ENCODE data around the gene PTBP2. TPM values are rescaled to one million over a fixed set of nuclear protein-coding genes. Genes with fewer than 3 reads are reported as not detected.

The PTBP2 gene
- total and polyA plus RNA-seq, 10 of the 15 experiments (the other 5 are each of a cell fraction or from before 2014, with no cell fraction given): 5.8 to 17.5 (median 11.1) TPM

DNA sequence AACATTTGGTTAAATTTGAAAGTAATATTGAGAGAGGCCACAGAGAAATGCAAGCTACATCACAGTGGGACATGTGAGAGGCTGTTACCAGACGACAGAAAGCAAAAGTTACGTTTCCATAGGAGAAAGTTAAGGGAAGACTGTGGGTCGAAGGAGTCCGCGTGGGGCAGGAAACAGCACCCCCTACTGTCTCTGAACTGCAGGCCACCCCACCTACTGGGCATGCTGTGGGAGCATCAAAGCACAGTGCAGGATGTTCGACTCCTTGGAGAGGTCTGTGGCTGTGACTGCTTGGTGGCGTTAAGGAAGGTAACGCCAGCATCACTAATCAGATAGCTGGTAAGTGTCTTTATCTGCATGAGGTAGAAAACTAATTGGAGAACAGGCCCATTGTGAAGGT is 123.9 kb downstream of the PTBP2 start:
- no peak overlapping the region for H3K27ac ChIP-seq (ENCODE audit: control insufficient read depth, insufficient read depth)
- H3K36me3 ChIP-seq (ENCODE audit: control insufficient read depth in 2 of 2, insufficient read depth in 2 of 2, low read length in 1 of 2): no peaks in the 10 kb centered on the region
- SMC1A ChIA-PET (ENCODE audit: uncharacterized antibody, unreplicated experiment): interaction anchor here (0.7 to 1.1 kb wide), 2 partner anchors 51 to 609 kb away, joined by 4 to 5 read pairs; no protein-coding TSS in a partner anchor
- H2AFZ ChIP-seq (ENCODE audit: control insufficient read depth, low read depth, low read length): 0 out of 2 replicates have a peak overlapping the region, but pooled peaks have one; percentile 8
- no peaks in the 10 kb centered on the region for H3K79me2 ChIP-seq (ENCODE audit: control insufficient read depth, insufficient read depth, low read length)
- FAIRE-seq (no peak), ATAC-seq (peak; percentile 97), DNase-seq (ENCODE audit: low read depth, low spot score) (no peak)
- H4K20me1 ChIP-seq (ENCODE audit: control insufficient read depth, insufficient read depth): no peaks in the 10 kb centered on the region
- H3K27me3 ChIP-seq (replicated peaks in 1 of 2; ENCODE audit: control insufficient read depth in 2 of 2, insufficient read depth in 2 of 2, low read length in 1 of 2): no peaks in the 10 kb centered on the region
- WGBS (ENCODE audit: insufficient coverage, insufficient replicate concordance, low lambda C conversion rate, missing lambda C conversion rate): 24% methylated on average over 8 of the region's 8 CpGs
- CTCF ChIA-PET: interaction anchor here (0.6 to 1.1 kb wide), 7 partner anchors 9 to 609 kb away, joined by 3 to 22 read pairs (median 4); no protein-coding TSS in a partner anchor
- no peak for TF ChIP-seq EGR1 (IDR thresholded peaks at IDR 0.05; ENCODE audit: borderline replicate concordance in 1 of 2, low read depth in 2 of 2, low read length in 2 of 2)
- TF ChIP-seq, protein P1, sequence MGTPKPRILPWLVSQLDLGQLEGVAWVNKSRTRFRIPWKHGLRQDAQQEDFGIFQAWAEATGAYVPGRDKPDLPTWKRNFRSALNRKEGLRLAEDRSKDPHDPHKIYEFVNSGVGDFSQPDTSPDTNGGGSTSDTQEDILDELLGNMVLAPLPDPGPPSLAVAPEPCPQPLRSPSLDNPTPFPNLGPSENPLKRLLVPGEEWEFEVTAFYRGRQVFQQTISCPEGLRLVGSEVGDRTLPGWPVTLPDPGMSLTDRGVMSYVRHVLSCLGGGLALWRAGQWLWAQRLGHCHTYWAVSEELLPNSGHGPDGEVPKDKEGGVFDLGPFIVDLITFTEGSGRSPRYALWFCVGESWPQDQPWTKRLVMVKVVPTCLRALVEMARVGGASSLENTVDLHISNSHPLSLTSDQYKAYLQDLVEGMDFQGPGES (IDR thresholded peaks at IDR 0.05): no peak
- TF ChIP-seq, protein P2, sequence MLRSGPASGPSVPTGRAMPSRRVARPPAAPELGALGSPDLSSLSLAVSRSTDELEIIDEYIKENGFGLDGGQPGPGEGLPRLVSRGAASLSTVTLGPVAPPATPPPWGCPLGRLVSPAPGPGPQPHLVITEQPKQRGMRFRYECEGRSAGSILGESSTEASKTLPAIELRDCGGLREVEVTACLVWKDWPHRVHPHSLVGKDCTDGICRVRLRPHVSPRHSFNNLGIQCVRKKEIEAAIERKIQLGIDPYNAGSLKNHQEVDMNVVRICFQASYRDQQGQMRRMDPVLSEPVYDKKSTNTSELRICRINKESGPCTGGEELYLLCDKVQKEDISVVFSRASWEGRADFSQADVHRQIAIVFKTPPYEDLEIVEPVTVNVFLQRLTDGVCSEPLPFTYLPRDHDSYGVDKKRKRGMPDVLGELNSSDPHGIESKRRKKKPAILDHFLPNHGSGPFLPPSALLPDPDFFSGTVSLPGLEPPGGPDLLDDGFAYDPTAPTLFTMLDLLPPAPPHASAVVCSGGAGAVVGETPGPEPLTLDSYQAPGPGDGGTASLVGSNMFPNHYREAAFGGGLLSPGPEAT (IDR thresholded peaks at IDR 0.05; ENCODE audit: low read depth): no peak
- peak; percentile 62; the same call in 1 of the 2 replicates for TF ChIP-seq YY1 (IDR thresholded peaks at IDR 0.05; ENCODE audit: low read depth, low read length)
- TF ChIP-seq, protein P3, sequence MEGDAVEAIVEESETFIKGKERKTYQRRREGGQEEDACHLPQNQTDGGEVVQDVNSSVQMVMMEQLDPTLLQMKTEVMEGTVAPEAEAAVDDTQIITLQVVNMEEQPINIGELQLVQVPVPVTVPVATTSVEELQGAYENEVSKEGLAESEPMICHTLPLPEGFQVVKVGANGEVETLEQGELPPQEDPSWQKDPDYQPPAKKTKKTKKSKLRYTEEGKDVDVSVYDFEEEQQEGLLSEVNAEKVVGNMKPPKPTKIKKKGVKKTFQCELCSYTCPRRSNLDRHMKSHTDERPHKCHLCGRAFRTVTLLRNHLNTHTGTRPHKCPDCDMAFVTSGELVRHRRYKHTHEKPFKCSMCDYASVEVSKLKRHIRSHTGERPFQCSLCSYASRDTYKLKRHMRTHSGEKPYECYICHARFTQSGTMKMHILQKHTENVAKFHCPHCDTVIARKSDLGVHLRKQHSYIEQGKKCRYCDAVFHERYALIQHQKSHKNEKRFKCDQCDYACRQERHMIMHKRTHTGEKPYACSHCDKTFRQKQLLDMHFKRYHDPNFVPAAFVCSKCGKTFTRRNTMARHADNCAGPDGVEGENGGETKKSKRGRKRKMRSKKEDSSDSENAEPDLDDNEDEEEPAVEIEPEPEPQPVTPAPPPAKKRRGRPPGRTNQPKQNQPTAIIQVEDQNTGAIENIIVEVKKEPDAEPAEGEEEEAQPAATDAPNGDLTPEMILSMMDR (IDR thresholded peaks at IDR 0.05 in 2 of 3, conservative IDR thresholded peaks at IDR 0.05 in 1 of 3; ENCODE audit: control insufficient read depth in 2 of 3, extremely low read depth in 1 of 3, insufficient read depth in 1 of 3, low read depth in 3 of 3, low read length in 3 of 3): peak; percentile 78 to 79 (median 79)
- peak; percentile 58; the same call in 1 of the 2 replicates for TF ChIP-seq SMC3 (IDR thresholded peaks at IDR 0.05; ENCODE audit: borderline replicate concordance, low read length)
- TF ChIP-seq, protein P4, sequence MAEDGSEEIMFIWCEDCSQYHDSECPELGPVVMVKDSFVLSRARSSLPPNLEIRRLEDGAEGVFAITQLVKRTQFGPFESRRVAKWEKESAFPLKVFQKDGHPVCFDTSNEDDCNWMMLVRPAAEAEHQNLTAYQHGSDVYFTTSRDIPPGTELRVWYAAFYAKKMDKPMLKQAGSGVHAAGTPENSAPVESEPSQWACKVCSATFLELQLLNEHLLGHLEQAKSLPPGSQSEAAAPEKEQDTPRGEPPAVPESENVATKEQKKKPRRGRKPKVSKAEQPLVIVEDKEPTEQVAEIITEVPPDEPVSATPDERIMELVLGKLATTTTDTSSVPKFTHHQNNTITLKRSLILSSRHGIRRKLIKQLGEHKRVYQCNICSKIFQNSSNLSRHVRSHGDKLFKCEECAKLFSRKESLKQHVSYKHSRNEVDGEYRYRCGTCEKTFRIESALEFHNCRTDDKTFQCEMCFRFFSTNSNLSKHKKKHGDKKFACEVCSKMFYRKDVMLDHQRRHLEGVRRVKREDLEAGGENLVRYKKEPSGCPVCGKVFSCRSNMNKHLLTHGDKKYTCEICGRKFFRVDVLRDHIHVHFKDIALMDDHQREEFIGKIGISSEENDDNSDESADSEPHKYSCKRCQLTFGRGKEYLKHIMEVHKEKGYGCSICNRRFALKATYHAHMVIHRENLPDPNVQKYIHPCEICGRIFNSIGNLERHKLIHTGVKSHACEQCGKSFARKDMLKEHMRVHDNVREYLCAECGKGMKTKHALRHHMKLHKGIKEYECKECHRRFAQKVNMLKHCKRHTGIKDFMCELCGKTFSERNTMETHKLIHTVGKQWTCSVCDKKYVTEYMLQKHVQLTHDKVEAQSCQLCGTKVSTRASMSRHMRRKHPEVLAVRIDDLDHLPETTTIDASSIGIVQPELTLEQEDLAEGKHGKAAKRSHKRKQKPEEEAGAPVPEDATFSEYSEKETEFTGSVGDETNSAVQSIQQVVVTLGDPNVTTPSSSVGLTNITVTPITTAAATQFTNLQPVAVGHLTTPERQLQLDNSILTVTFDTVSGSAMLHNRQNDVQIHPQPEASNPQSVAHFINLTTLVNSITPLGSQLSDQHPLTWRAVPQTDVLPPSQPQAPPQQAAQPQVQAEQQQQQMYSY (CRISPR knock-in tag; IDR thresholded peaks at IDR 0.05): no peak
- peak; percentile 74 for TF ChIP-seq RAD21 (IDR thresholded peaks at IDR 0.05; ENCODE audit: insufficient read depth, low read depth, low read length)
- TF ChIP-seq SMARCA5 (IDR thresholded peaks at IDR 0.05): 0 out of 2 replicates have a peak, but pooled peaks have one; percentile 32
- no peak for TF ChIP-seq CEBPB (IDR thresholded peaks at IDR 0.05; ENCODE audit: borderline replicate concordance in 1 of 2, low read depth in 2 of 2, low read length in 2 of 2)
- no peak for TF ChIP-seq FOS (IDR thresholded peaks at IDR 0.05; ENCODE audit: borderline replicate concordance, extremely low read depth, insufficient read length)
- TF ChIP-seq HDAC6 (IDR thresholded peaks at IDR 0.05; ENCODE audit: unreplicated experiment): no peak
- no peak for TF ChIP-seq MEF2A (IDR thresholded peaks at IDR 0.05; ENCODE audit: insufficient read depth, low read depth, low read length)
- H3K4me3 ChIP-seq: no peak overlapping the region
- POLR2A ChIA-PET: no interaction called here
- H3K4me1 ChIP-seq (ENCODE audit: control insufficient read depth, insufficient read depth, low read length): no peaks in the 10 kb centered on the region
- intact Hi-C loops (cut with micrococcal nuclease; ENCODE audit: unreplicated experiment): loop anchor here (1.0 kb wide), 1 partner anchor 609 kb away; no protein-coding TSS in a partner anchor
- H3K9ac ChIP-seq (ENCODE audit: control insufficient read depth, insufficient read depth, low read length): no peak overlapping the region
- in situ Hi-C loops (cut with MboI): no loop called here
- H3K9me3 ChIP-seq (replicated peaks; ENCODE audit: control insufficient read depth, insufficient read depth, low read length): no peaks in the 10 kb centered on the region
- H3K4me2 ChIP-seq (ENCODE audit: control insufficient read depth, insufficient read depth): no peak overlapping the region
- no TSS peak for BruUV-seq (replicated peaks)
- RAD21 ChIA-PET (ENCODE audit: unreplicated experiment): no interaction called here
